HG02798 (cell line): Measurements from ENCODE around the gene PPM1L.
A peak's percentile ranks its signal among the peaks of the same experiment; 100 is the strongest.

ENCODE experiments used
- ATAC-seq: cut with Tn5 transposase; IDR thresholded peaks from one replicate; pipeline ENCODE4 v1.9.1; 2021; ENCODE audit warnings: mild to moderate bottlenecking; ENCODE audit not compliant: unreplicated experiment, poor library complexity

The PPM1L gene

GRCh38 chr3:160758929-160759577 lies 3.0 kb downstream of the PPM1L start:
- no peak for ATAC-seq

GRCh38 chr3:160763073-160763472 lies 7.0 kb downstream of the PPM1L start:
- no peak for ATAC-seq

DNA sequence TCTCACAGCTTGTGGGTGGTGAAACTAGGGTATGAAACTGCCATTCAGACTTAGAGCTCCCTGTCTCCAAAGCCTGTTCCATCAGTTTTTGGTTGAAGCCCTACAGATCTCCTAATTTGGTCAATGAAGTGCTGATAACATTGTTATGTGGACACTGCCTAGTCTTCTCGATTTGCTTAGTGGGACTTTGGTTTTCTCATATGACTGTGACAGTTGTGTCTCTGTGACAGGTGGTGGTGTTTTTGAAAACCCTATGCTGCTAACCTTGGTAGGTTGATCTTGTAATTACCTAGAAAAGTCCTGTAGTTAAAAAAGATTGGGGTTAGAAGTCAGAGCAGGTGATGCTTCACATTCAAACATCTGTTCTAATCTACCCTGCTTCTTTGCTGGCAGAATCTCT lies 9.2 kb downstream of the PPM1L start:
- ATAC-seq: no peak

DNA sequence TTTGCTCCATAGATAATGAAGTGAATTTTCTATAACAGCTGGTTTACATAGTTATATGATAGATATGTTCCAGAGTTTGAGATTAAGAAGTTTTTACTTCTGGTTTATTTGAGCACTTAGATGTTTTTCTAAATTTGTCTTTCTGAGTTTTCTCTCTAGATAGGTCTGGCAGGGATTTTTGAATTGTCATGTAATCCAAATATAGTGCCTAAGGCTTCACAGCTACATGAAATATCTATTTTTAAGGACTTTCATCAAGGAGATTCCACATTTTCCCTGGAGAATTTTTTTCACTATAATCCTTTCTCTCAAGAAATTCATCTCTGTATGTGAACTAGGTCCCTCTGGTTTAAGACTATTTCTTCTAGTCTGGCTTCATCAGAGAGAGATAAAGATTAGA lies 12.0 kb downstream of the PPM1L start:
- ATAC-seq: no peak

DNA sequence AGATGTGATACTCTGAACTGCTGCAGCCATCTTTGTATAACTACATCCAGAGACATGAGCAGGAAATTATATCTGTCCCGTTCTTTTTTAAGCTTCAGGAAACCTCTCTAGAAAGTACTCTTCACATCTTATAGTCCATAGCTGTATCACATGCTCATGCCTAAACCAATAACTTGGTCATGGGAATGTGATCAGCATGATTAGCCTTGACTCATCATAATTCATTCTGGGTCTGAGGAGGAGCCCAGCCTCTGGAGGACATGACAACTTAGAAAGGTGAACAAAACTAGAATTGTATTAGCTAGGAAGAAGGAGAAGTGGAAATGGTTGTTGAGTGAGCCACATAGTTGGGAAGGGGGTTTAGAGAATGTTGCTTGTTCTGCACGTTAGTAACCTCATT lies 12.9 kb downstream of the PPM1L start:
- ATAC-seq: no peak

- ATAC-seq: no peak
Observed at GRCh38 chr3:160771811-160772459, 15.9 kb downstream of the PPM1L start.

GRCh38 chr3:160773722-160774121 lies 17.7 kb downstream of the PPM1L start:
- no peak for ATAC-seq

DNA sequence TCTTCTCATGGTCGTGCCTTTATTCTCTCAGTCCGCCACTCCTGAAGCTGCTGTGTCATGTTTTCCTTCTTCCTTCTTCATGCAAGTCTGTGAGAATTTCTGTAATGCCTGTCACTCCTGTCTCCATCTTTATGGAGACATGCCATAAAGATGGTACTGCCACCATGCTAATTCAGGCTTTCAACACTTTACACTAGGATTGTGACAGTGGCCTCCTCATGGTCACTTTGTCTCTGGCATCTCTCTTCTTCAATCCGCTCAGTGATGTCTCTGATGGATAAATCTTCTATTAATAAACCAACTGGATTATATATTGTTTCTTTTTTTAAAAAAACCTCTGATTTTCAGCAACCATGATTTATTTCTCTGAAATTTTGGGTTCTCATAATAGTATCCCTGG lies 18.1 kb downstream of the PPM1L start:
- no peak for ATAC-seq

DNA sequence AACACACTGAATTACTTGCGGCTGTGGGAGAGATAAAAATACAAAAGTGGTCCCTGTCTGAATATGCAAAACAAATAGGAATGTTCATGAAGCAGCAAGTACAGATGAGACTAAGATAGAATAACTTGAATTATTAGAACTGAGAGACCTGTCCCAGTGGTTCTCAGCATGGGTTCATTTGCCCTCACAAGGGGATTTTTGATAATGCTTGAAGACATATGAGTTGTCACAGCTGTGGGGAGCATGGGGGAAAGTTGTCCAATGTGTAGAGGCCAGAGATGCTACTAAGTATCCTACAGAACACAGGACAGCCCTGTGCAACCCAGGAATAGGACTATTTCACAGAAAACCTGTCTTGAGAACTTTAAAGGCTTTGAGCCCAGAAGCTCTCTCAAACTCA lies 22.4 kb downstream of the PPM1L start:
- ATAC-seq: no peak

GRCh38 chr3:160779040-160779439 lies 23.0 kb downstream of the PPM1L start:
- ATAC-seq: no peak

GRCh38 chr3:160780245-160780644 lies 24.2 kb downstream of the PPM1L start:
- ATAC-seq: no peak

DNA sequence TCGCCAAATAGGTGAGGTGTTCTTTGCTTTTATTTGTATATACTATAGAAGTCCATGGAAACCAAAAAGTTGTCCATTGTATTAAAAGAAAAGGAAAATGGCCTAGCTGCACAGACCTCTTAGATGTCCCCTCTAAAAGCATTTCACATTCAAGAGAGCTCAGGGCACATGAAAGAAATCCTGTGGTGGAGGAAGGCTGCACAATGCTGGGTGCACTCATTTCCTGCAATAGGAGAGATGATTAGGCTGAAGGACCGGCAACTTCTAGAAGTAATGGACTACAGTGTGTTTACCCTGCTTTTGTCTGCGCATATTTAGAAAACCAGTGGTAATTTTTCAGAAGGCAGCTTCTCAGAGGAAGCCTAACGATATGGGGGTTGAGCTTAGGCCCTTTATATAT lies 25.4 kb downstream of the PPM1L start:
- ATAC-seq: no peak

GRCh38 chr3:160781863-160782262 lies 25.8 kb downstream of the PPM1L start:
- ATAC-seq: no peak

- no peak for ATAC-seq
Observed at GRCh38 chr3:160784853-160785252, 28.8 kb downstream of the PPM1L start.

DNA sequence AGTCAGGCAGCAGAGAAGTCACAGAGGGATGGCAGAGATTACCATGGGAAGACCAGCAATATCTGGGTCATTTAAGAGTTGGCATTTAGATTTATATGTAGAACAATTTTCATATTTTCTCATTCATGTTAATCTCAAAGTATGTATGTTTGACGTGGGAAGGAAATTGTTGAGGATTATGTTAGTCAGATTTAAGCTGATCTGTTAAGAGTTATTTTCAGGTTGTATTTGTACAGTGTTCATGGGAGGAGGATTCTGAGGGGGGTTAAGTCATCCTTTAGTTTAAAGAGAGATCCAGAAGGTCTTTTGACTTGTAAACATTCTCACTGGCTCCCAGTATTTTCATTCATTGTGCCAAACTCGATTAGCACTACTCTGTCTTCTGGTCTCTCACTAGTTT lies 34.7 kb downstream of the PPM1L start:
- no peak for ATAC-seq

- ATAC-seq: no peak
Observed at GRCh38 chr3:160792540-160792939, 36.5 kb downstream of the PPM1L start.

DNA sequence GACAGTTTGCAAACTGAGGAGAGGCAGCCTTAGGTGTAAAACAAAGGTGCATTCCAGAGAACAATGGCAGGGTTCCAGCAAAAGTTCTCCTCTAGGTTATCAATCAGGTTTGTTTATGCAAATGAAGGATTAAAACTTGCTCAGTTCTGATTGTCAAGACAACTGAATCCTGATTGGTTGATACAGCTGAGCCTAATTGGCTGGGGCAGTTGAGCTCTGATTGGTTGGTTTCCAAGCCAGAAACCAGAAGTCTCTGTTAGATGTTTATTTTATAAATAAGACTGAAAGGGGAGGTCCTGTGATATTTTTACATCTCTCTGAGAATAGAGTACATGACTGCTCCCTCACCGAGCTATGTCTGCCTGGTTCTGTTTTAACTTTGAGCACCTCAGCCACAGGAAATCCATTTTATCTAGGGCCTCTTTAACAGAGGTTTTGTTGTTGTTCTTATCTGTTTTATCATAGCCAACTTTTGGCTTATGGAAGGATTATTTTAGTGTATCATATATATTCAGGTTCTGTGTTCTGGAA lies 37.8 kb downstream of the PPM1L start:
- ATAC-seq: no peak

DNA sequence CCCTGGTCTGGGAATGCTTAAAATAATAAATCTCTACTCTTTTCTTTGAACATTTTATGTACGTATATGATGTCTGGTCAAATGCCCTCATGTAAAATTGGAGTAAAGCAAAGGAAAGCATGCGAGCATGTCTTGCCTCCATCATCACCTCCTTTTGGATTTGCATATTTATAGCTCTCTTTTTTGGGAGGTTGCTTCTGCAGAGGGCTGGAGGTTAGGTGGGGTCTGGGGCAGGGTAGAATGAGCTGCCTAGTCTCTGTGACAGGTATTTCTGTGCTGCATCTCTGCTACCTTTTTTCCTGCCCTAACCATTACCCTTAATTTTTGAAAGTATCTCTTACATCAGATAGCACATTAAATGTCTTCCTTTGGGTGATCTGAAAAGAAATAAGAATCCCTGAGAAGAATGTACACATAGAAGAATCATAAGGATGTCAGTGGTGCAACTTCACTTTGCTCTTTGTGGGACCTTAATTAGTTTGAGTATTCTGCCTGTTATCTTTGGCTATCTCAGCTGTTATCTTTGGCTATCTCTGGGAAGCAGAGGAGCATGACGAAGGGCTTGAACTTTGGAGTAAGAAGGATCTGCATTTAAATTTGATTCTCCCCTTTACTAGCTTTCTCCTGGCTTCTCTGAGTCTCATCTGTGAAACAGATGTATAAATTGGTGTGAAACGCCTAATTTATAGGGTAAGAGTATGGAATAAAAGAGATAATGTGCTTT lies 40.2 kb downstream of the PPM1L start:
- no peak for ATAC-seq

DNA sequence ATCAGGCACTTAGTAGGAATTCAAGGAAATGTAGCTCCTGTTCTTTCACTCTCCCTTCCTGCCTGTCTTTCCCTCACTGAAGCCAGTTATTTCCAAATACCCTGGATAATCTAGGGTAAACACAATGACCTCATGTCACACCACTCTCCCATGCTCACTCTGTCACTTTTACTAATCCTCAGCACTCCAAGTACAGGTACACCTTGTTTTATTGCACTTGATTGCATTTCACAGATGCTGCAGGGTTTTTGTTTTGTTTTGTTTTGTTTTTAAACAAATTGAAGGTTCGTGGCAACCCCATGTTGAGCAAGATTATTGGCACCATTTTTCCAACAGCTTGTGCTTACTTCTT lies 40.8 kb downstream of the PPM1L start:
- no peak for ATAC-seq

- no peak for ATAC-seq
Observed at GRCh38 chr3:160797356-160797755, 41.3 kb downstream of the PPM1L start.

GRCh38 chr3:160801386-160802118 lies 45.5 kb downstream of the PPM1L start:
- ATAC-seq: peak; percentile 80
